Measurements from ENCODE around the gene WDFY3. TPM values are rescaled to one million over a fixed set of nuclear protein-coding genes. Genes with fewer than 3 reads are reported as not detected.

Gene WDFY3
- total and polyA plus RNA-seq, 8 donors = 3.2 to 163 (median 28.4) TPM

GRCh38 chr4:84913176-84913575, 53.3 kb downstream of the WDFY3 start:
- H3K4me1 ChIP-seq = peaks cover 0 to 43% (median 20%) of the 10 kb centered on the region in 4 donors
- DNase-seq = no peak
- peaks cover 0 to 3% (median 0%) of the 10 kb centered on the region in 4 donors for H3K36me3 ChIP-seq
- H3K9me3 ChIP-seq = no peaks in the 10 kb centered on the region
- WGBS, 5 donors = 82 to 95% (median 92%) methylated on average over 3 of the region's 3 CpGs
- no peaks in the 10 kb centered on the region for H3K27me3 ChIP-seq
- H3K27ac ChIP-seq = no peak overlapping the region
- H3K4me3 ChIP-seq = no peak overlapping the region
- TF ChIP-seq POLR2AphosphoS5 (IDR thresholded peaks at IDR 0.05) = no peak
- no peak for TF ChIP-seq EP300 (IDR thresholded peaks at IDR 0.05)
- intact Hi-C loops (cut with DNase I; ENCODE audit: low total_unique reads) = no loop called here

- TF ChIP-seq CTCF (IDR thresholded peaks at IDR 0.05) (no peak), POLR2AphosphoS5 (IDR thresholded peaks at IDR 0.05) (no peak), POLR2A (IDR thresholded peaks at IDR 0.05) (no peak), EP300 (IDR thresholded peaks at IDR 0.05) (no peak)
- intact Hi-C loops (cut with DNase I; ENCODE audit: low total_unique reads) = no loop called here
- Histone ChIP-seq H3K36me3 (peaks cover 0 to 3% (median 0%) of the 10 kb centered on the region in 4 donors), H3K4me3 (no peak overlapping the region), H3K27me3 (no peaks in the 10 kb centered on the region), H3K4me1 (peaks cover 0 to 38% (median 20%) of the 10 kb centered on the region in 4 donors), H3K27ac (no peak overlapping the region), H3K9me3 (no peaks in the 10 kb centered on the region)
- WGBS, 5 donors = 84 to 91% (median 89%) methylated on average over 2 of the region's 2 CpGs
- no peak for DNase-seq
Observed at GRCh38 chr4:84912741-84913140, 53.7 kb downstream of the WDFY3 start.

GRCh38 chr4:84908876-84909275, 57.6 kb downstream of the WDFY3 start:
- 78 to 88% (median 85%) methylated on average over 4 of the region's 4 CpGs for WGBS, 5 donors
- H3K4me3 ChIP-seq = no peak overlapping the region
- H3K27ac ChIP-seq = no peak overlapping the region
- H3K36me3 ChIP-seq = peaks cover 0 to 3% (median 0%) of the 10 kb centered on the region in 4 donors
- TF ChIP-seq CTCF (IDR thresholded peaks at IDR 0.05) = no peak
- no peak for TF ChIP-seq POLR2A (IDR thresholded peaks at IDR 0.05)
- no peak for DNase-seq
- intact Hi-C loops (cut with DNase I; ENCODE audit: low total_unique reads) = no loop called here
- H3K4me1 ChIP-seq = peaks cover 0 to 5% (median 2%) of the 10 kb centered on the region in 4 donors
- no peaks in the 10 kb centered on the region for H3K27me3 ChIP-seq
- no peaks in the 10 kb centered on the region for H3K9me3 ChIP-seq

GRCh38 chr4:84907145-84907544, 59.3 kb downstream of the WDFY3 start:
- no peak overlapping the region for H3K4me3 ChIP-seq
- no peaks in the 10 kb centered on the region for H3K27me3 ChIP-seq
- TF ChIP-seq POLR2AphosphoS5 (IDR thresholded peaks at IDR 0.05) (no peak), POLR2A (IDR thresholded peaks at IDR 0.05) (no peak), CTCF (IDR thresholded peaks at IDR 0.05) (no peak), EP300 (IDR thresholded peaks at IDR 0.05) (no peak)
- H3K36me3 ChIP-seq = no peaks in the 10 kb centered on the region
- peaks cover 0 to 4% (median 0%) of the 10 kb centered on the region in 4 donors for H3K4me1 ChIP-seq
- H3K27ac ChIP-seq = no peak overlapping the region
- DNase-seq = no peak
- intact Hi-C loops (cut with DNase I; ENCODE audit: low total_unique reads) = no loop called here
- WGBS, 5 donors = 78 to 92% (median 85%) methylated on average over 3 of the region's 3 CpGs
- no peaks in the 10 kb centered on the region for H3K9me3 ChIP-seq

GRCh38 chr4:84905646-84906045, 60.8 kb downstream of the WDFY3 start:
- no peak for TF ChIP-seq POLR2A (IDR thresholded peaks at IDR 0.05)
- no peak for TF ChIP-seq CTCF (IDR thresholded peaks at IDR 0.05)
- no peak for TF ChIP-seq EP300 (IDR thresholded peaks at IDR 0.05)
- no peak for TF ChIP-seq POLR2AphosphoS5 (IDR thresholded peaks at IDR 0.05)
- 94 to 100% (median 97%) methylated on average over 2 of the region's 2 CpGs for WGBS, 5 donors
- Histone ChIP-seq H3K9me3 (no peaks in the 10 kb centered on the region), H3K27ac (no peak overlapping the region), H3K27me3 (no peaks in the 10 kb centered on the region), H3K36me3 (peaks cover 0 to 4% (median 0%) of the 10 kb centered on the region in 4 donors), H3K4me3 (no peak overlapping the region), H3K4me1 (peaks cover 0 to 10% (median 0%) of the 10 kb centered on the region in 4 donors)
- DNase-seq = no peak
- intact Hi-C loops (cut with DNase I; ENCODE audit: low total_unique reads) = no loop called here

All from stomach (tissue), 9 donors.